SK-N-MC (cell line): ENCODE results near the gene H2BW2.

Experiments used
- EZH2 ChIP-seq: fragments of 200-600 bp; sonication (generic); IDR thresholded peaks from one replicate; pipeline ENCODE4 v1.6.1; 2017; ENCODE audit warnings: antibody characterized with exemption
- POLR2AphosphoS5 ChIP-seq: IDR thresholded peaks from 2 replicates; pipeline ENCODE4 v1.6.1; 2012; ENCODE audit warnings: mild to moderate bottlenecking, low read depth, low read length, borderline replicate concordance

DNA sequence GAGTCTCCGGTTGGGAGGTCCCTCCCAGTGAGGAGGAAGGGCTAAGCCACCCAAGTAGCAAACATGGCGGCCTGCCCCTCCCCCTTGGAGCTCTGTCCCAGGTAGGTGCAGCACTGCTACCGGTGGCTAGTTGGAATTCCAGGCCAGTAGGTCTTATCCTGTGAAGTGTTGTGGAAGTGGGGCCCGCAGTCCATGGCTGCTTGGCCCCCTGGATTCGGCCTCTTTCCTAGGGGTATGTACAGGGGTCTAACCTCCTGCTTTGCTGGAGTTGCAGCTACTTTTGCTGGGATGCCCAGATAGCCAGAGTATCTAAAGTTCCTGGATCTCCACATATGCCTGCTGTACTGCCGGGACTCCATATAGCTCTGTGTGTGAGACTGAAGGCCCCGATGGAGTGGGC is 46.2 kb downstream of the H2BW2 start:
- no peak for TF ChIP-seq POLR2AphosphoS5
- no peak for TF ChIP-seq EZH2
